ENCODE data around the gene HOXC12. TPM values are rescaled to one million over a fixed set of nuclear protein-coding genes. Genes with fewer than 3 reads are reported as not detected.

The HOXC12 gene
- polyA plus RNA-seq, 1 experiment = 0.06 TPM

- CTCF ChIA-PET = no interaction called here
- POLR2A ChIA-PET = no interaction called here
- no peak for DNase-seq (ENCODE audit: low read depth)
- Histone ChIP-seq H3K4me3 (ENCODE audit: low read depth, low read length) (no peak overlapping the region), H3K27me3 (ENCODE audit: control insufficient read depth, insufficient read depth, low read length) (peaks cover 10% of the 10 kb centered on the region), H3K36me3 (ENCODE audit: control insufficient read depth, insufficient read depth, low read length) (no peaks in the 10 kb centered on the region; the same call in 1 of the 2 replicates)
- TF ChIP-seq, protein P1, sequence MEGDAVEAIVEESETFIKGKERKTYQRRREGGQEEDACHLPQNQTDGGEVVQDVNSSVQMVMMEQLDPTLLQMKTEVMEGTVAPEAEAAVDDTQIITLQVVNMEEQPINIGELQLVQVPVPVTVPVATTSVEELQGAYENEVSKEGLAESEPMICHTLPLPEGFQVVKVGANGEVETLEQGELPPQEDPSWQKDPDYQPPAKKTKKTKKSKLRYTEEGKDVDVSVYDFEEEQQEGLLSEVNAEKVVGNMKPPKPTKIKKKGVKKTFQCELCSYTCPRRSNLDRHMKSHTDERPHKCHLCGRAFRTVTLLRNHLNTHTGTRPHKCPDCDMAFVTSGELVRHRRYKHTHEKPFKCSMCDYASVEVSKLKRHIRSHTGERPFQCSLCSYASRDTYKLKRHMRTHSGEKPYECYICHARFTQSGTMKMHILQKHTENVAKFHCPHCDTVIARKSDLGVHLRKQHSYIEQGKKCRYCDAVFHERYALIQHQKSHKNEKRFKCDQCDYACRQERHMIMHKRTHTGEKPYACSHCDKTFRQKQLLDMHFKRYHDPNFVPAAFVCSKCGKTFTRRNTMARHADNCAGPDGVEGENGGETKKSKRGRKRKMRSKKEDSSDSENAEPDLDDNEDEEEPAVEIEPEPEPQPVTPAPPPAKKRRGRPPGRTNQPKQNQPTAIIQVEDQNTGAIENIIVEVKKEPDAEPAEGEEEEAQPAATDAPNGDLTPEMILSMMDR (IDR thresholded peaks at IDR 0.05; ENCODE audit: insufficient read depth, low read depth, low read length) = no peak
These were observed 40.3 kb downstream of the HOXC12 start for GRCh38 chr12:53995002-53995377.

DNA sequence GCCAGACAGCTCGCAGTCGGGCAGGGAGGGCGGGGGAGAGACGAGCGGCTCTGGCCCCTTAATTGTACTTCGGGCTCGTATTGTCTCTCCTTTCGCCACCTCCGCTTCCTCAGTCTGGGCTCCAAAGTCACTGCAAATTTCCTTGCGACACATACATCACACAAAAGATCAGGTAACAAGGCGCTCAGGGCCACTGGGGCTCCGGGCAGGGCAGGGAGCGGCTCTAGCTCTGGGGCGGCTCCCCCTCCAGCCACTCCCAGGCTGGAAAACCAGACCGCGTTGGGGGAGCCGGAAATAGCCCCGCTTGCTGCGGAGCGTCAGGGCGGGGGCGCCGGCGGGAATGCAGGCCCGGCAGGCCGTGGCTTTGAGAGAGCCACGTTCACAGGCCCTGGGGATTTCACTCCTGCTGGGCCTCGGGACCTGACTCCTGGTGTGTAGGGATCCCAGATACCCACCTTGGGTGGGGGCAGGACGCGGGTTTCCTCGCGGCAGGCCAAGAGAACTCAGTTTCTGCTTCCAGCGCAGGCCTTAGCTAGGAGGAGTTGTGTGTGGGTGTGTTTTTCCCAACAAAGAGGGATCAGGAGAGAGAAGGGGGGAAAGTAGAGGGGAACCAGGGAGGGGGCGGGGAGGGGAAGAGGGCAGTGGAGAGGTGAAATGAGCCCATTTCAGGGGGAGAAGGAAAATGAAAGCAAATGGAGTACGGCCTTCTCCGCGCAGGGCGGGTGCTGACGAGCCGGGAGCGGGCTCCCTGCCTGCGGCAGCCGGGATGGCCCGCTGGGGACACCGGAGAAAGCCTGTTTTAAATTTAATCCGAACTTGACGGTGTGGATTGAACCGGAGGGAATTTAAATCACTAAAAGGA is 40.9 kb downstream of the HOXC12 start:
- POLR2A ChIA-PET = no interaction called here
- H3K36me3 ChIP-seq (ENCODE audit: control insufficient read depth, insufficient read depth, low read length) = no peaks in the 10 kb centered on the region
- H3K27me3 ChIP-seq (ENCODE audit: control insufficient read depth, insufficient read depth, low read length) = peaks cover 10% of the 10 kb centered on the region
- TF ChIP-seq, protein P1 (IDR thresholded peaks at IDR 0.05; ENCODE audit: insufficient read depth, low read depth, low read length) = no peak
- CTCF ChIA-PET = no interaction called here
- no peak overlapping the region for H3K4me3 ChIP-seq (ENCODE audit: low read depth, low read length)
- no peak for DNase-seq (ENCODE audit: low read depth)

- no peak overlapping the region for H3K4me3 ChIP-seq (ENCODE audit: low read depth, low read length)
- H3K27me3 ChIP-seq (ENCODE audit: control insufficient read depth, insufficient read depth, low read length) = peaks cover 7% of the 10 kb centered on the region
- POLR2A ChIA-PET = no interaction called here
- CTCF ChIA-PET = interaction anchor here (6.3 kb wide), 1 partner anchor 10 kb away, joined by 81 read pairs; the partner anchor contains the start of gene HOXC10
- DNase-seq (ENCODE audit: low read depth) = no peak
- TF ChIP-seq, protein P1 (IDR thresholded peaks at IDR 0.05; ENCODE audit: insufficient read depth, low read depth, low read length) = no peak
- no peaks in the 10 kb centered on the region for H3K36me3 ChIP-seq (ENCODE audit: control insufficient read depth, insufficient read depth, low read length)
These were observed 41.8 kb downstream of the HOXC12 start for GRCh38 chr12:53996240-53997203.

GRCh38 chr12:53997204-53998109 is 42.8 kb downstream of the HOXC12 start:
- TF ChIP-seq, protein P1 (IDR thresholded peaks at IDR 0.05; ENCODE audit: insufficient read depth, low read depth, low read length) = no peak
- Histone ChIP-seq H3K4me3 (ENCODE audit: low read depth, low read length) (no peak overlapping the region), H3K27me3 (ENCODE audit: control insufficient read depth, insufficient read depth, low read length) (peaks cover 5% of the 10 kb centered on the region), H3K36me3 (ENCODE audit: control insufficient read depth, insufficient read depth, low read length) (no peaks in the 10 kb centered on the region)
- no peak for DNase-seq (ENCODE audit: low read depth)
- POLR2A ChIA-PET = interaction anchor here (0.6 kb wide), 1 partner anchor 24 kb away, joined by 4 read pairs; the partner anchor contains the start of gene HOXC11
- CTCF ChIA-PET = interaction anchor here (1.0 to 16.8 kb wide), 4 partner anchors 8 to 211 kb away, joined by 4 to 213 read pairs (median 140); partner anchors contain the start of gene HOXC10

All from BJ (cell line).